A549 (cell line): ENCODE results near the gene RBM15. TPM values are rescaled to one million over a fixed set of nuclear protein-coding genes. Genes with fewer than 3 reads are reported as not detected.
A peak's percentile ranks its signal among the peaks of the same experiment; 100 is the strongest.

Experiments
- ATAC-seq, 2 experiments: fragments of 200-7000 bp in 1 of 2; fragments of >200 bp in 1 of 2; cut with Nextera tagmentation in 1 of 2; cut with Tn5 transposase in 1 of 2; 3 replicates each; pipeline versions ENCODE4 v1.8.0 to v1.9.1; 2018 to 2020; ENCODE audit warnings: mild to moderate bottlenecking in 1 of 2, moderate library complexity in 1 of 2
- CTCF ChIA-PET: fragments of 300-600 bp; sonication (Branson Sonifier 250); formaldehyde crosslinking; extraction: SDS; loops from one replicate; lab custom pipeline; 2021; ENCODE audit warnings: antibody characterized with exemption, inconsistent platforms; lab: Yijun Ruan, JAX
- POLR2A ChIA-PET: fragments of 350-600 bp; formaldehyde crosslinking; extraction: SDS; loops from one replicate; lab custom pipeline; 2021; ENCODE audit warnings: antibody characterized with exemption, inconsistent platforms; lab: Yijun Ruan, JAX
- DNase-seq, 2 experiments: peaks; one replicate each; pipeline versions ENCODE4 v3.0.0 to v3.0.0-alpha.2; 2011 to 2016; ENCODE audit warnings: low read depth in 1 of 2, low spot score in 1 of 2
- FAIRE-seq: peaks from 2 replicates; lab custom pipeline; 2011; peaks lifted over from hg19 to GRCh38; lab: Jason Lieb, UNC
- H3K27ac ChIP-seq, 2 experiments: fragments of >200 bp; sonication (Bioruptor Twin); formaldehyde crosslinking; 3 replicates each; pipeline ENCODE4 v1.5.1; 2016 to 2017
- H3K4me1 ChIP-seq: fragments of >200 bp; sonication (Bioruptor Twin); formaldehyde crosslinking; 3 replicates; pipeline ENCODE4 v1.6.1; 2016
- H3K4me2 ChIP-seq: fragments of >200 bp; sonication (Bioruptor Twin); formaldehyde crosslinking; 3 replicates; pipeline ENCODE4 v1.6.1; 2016
- H3K4me3 ChIP-seq: fragments of >200 bp; sonication (Bioruptor Twin); formaldehyde crosslinking; 3 replicates; pipeline ENCODE4 v1.5.1; 2016
- H3K9me3 ChIP-seq: fragments of >200 bp; sonication (Bioruptor Twin); formaldehyde crosslinking; 3 replicates; pipeline ENCODE4 v1.6.1; 2016
- CBX8 ChIP-seq: fragments of 200-600 bp; sonication (generic); IDR thresholded peaks from 2 replicates; pipeline ENCODE4 v1.6.1; 2016
- EHMT2 ChIP-seq: fragments of 200-600 bp; sonication (generic); IDR thresholded peaks from 2 replicates; pipeline ENCODE4 v1.6.1; 2016; ENCODE audit warnings: antibody characterized with exemption, low read depth, mild to moderate bottlenecking, moderate library complexity
- FOXS1 ChIP-seq: fragments of 250-450 bp; sonication (Bioruptor Pico); IDR thresholded peaks from 2 replicates; pipeline ENCODE4 v1.5.0; 2020; ENCODE audit warnings: mild to moderate bottlenecking, moderate library complexity
- HOXB13 ChIP-seq: fragments of 250-450 bp; sonication (Bioruptor Pico); IDR thresholded peaks from 2 replicates; pipeline ENCODE4 v1.5.0; 2020; ENCODE audit warnings: low read depth, mild to moderate bottlenecking, moderate library complexity
- HOXB5 ChIP-seq: fragments of 250-450 bp; sonication (Bioruptor Pico); IDR thresholded peaks from 2 replicates; pipeline ENCODE4 v1.5.0; 2020; ENCODE audit warnings: mild to moderate bottlenecking, moderate library complexity
- JUN ChIP-seq, 2 experiments: fragments of >200 bp; sonication (Bioruptor Twin); formaldehyde crosslinking; IDR thresholded peaks; 2 replicates in 1 of 2; 3 replicates in 1 of 2; pipeline ENCODE4 v1.6.1; 2016 to 2017
- JUNB ChIP-seq: fragments of >200 bp; sonication (Bioruptor Twin); formaldehyde crosslinking; IDR thresholded peaks from 2 replicates; pipeline ENCODE4 v1.6.1; 2016
- KDM5A ChIP-seq: fragments of 200-600 bp; sonication (generic); IDR thresholded peaks from 2 replicates; pipeline ENCODE4 v1.6.1; 2016; ENCODE audit warnings: antibody characterized with exemption, mild to moderate bottlenecking
- MAFK ChIP-seq: fragments of 450-650 bp; IDR thresholded peaks from 2 replicates; pipeline ENCODE4 v1.6.1; 2014; ENCODE audit not compliant: partially characterized antibody
- NPAS2 ChIP-seq: fragments of 250-450 bp; sonication (Bioruptor Pico); IDR thresholded peaks from 2 replicates; pipeline ENCODE4 v1.8.0; 2022; ENCODE audit warnings: mild to moderate bottlenecking, moderate library complexity, borderline replicate concordance
- POLR2A ChIP-seq: IDR thresholded peaks from 2 replicates; pipeline ENCODE4 v1.6.1; 2012; ENCODE audit warnings: mild to moderate bottlenecking, low read length
- RAD21 ChIP-seq, 2 experiments: fragments of >200 bp in 1 of 2; sonication (Bioruptor Twin) in 1 of 2; formaldehyde crosslinking in 1 of 2; IDR thresholded peaks in 1 of 2; conservative IDR thresholded peaks in 1 of 2; 2 replicates in 1 of 2; 3 replicates in 1 of 2; pipeline ENCODE4 v1.6.1; 2012 to 2018; ENCODE audit warnings: inconsistent platforms in 1 of 2
- RARB ChIP-seq: fragments of 250-450 bp; sonication (Bioruptor Pico); IDR thresholded peaks from 2 replicates; pipeline ENCODE4 v1.8.0; 2021; ENCODE audit warnings: mild to moderate bottlenecking, moderate library complexity
- SMC3 ChIP-seq: fragments of >200 bp; sonication (Bioruptor Twin); formaldehyde crosslinking; IDR thresholded peaks from 3 replicates; pipeline ENCODE4 v1.6.1; 2018; ENCODE audit warnings: inconsistent platforms
- SREBF2 ChIP-seq: fragments of 450-650 bp; IDR thresholded peaks from 2 replicates; pipeline ENCODE4 v1.6.1; 2014; ENCODE audit warnings: mild to moderate bottlenecking, moderate library complexity
- ZC3H11A ChIP-seq: fragments of 450-650 bp; IDR thresholded peaks from 2 replicates; pipeline ENCODE4 v1.6.1; 2014; ENCODE audit warnings: antibody characterized with exemption, mild to moderate bottlenecking
- ZFP36 ChIP-seq: fragments of 450-650 bp; IDR thresholded peaks from 2 replicates; pipeline ENCODE4 v1.6.1; 2014; ENCODE audit warnings: borderline replicate concordance; ENCODE audit not compliant: partially characterized antibody
- ZNF302 ChIP-seq: fragments of 250-450 bp; sonication (Bioruptor Pico); IDR thresholded peaks from 2 replicates; pipeline ENCODE4 v1.9.0; 2021; ENCODE audit warnings: inconsistent platforms, mild to moderate bottlenecking, moderate library complexity
- WGBS: methylation state at CpG from one replicate; pipeline ENCODE4 v1.1.6; 2017; ENCODE audit errors: missing lambda C conversion rate; 5-methylcytosine and 5-hydroxymethylcytosine counted together
- polyA plus RNA-seq, 4 experiments: library from polyadenylated mRNA; depleted of rRNA in 3 of 4; stranded (reverse); fragments of >200 nt; fragmentation: RNase III in 1 of 4; extraction: RNeasy Plus Mini Kit Qiagen cat#74134 plus additional on column Dnase treatment in 1 of 4; gene quantifications; 2 replicates in 3 of 4; 3 replicates in 1 of 4; pipeline ENCODE4 v1.2.3, GENCODE V29; 2011 to 2017
- TF ChIP-seq, protein P1 (sequence below): fragments of >200 bp; sonication (Bioruptor Twin); formaldehyde crosslinking; IDR thresholded peaks from 2 replicates; pipeline ENCODE4 v1.6.1; 2016
- TF ChIP-seq, protein P2 (sequence below): fragments of 250-450 bp; sonication (Bioruptor Pico); IDR thresholded peaks from 2 replicates; pipeline ENCODE4 v1.5.0; 2021; ENCODE audit warnings: mild to moderate bottlenecking, moderate library complexity, borderline replicate concordance
- TF ChIP-seq, protein P3 (sequence below): fragments of 150-350 bp; IDR thresholded peaks from 2 replicates; pipeline ENCODE4 v1.6.1; 2014; ENCODE audit warnings: low read depth, mild to moderate bottlenecking, low read length
- TF ChIP-seq, protein P4 (sequence below): fragments of 450-650 bp; IDR thresholded peaks from 2 replicates; pipeline ENCODE4 v1.6.1; 2014; ENCODE audit warnings: antibody characterized with exemption
- TF ChIP-seq, protein P5 (sequence below): fragments of >200 bp; sonication (Bioruptor Twin); formaldehyde crosslinking; IDR thresholded peaks from 3 replicates; pipeline ENCODE4 v1.5.1; 2016
- TF ChIP-seq, protein P6 (sequence below): IDR thresholded peaks from 2 replicates; pipeline ENCODE4 v1.6.1; 2012; ENCODE audit warnings: low read depth, borderline replicate concordance

The RBM15 gene
- polyA plus RNA-seq, 2 of the 4 experiments (the other 2 are of a cell fraction) = 8.7 to 14.0 TPM

DNA sequence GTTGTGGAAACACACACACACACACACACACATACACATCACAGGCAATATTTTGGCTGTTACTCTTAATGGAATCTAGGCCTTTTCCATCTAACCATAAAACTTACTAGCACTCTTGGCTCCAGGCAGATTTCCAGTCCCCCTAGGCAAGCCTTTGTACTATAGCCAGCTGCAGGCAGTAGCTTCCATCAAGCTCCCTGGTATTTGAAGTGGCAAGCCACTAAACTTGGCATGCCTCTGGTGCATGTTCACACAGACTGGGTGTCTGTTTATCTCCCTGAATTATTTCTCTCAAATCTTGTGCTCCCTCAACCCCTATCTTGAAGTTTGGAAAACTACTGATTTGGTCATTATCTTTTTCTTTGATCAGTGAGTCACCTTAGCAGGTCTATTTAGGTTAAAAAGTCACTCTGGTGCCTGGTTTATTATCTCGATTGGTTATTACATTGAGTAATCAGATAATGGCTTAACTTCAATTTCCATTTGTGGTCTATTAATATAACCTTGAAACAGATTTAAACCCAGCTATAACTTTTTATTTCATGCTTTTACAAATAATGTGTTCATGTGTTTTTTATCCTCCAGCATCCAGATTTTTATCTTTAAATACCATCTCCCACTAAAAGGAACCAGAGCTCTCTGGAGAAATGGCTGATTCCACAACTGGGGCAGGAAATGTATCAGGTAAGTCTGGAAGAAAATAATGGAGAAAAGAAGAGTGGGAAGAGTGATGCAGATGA is 2.7 kb upstream of the RBM15 start (continued):
- TF ChIP-seq RAD21 (conservative IDR thresholded peaks at IDR 0.05 in 1 of 2, IDR thresholded peaks at IDR 0.05 in 1 of 2) = no peak
- TF ChIP-seq CBX8 = no peak
- no peak for TF ChIP-seq JUN (IDR thresholded peaks at IDR 0.05)
- TF ChIP-seq, all 56 proteins: peak for 0

DNA sequence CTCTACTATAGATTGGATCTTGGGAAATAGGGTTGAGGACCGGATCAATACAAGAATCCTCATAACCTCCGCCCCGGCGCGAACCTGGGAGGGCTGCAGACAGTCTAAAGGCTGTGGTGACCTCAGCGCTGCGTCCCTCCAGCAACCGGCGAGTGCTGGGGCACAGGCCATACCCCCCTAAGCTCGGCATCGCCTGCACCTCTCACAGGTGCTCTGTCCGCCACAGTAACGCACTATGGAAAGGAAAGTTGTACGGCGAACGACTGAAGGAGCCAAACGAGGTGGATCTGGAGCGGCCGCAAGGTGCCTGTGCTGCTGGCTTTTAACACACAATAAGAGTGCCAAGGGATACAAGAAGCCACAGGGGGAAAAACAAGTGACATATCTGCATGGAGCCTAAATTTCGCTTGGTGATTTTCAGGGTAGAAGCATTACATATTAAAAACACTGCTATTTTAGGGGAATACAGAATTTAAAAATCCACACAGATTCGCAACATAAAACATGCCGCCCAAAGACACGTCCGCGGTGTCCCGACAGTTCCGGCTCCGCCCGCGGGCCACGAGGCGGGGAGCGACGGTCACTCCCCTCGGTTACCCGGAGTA is 1.4 kb upstream of the RBM15 start:
- H3K4me3 ChIP-seq = peak overlapping the region; percentile 91
- TF ChIP-seq FOXS1 (CRISPR knock-in tag) (no peak), POLR2A (0 out of 2 replicates have a peak, but pooled peaks have one; percentile 20), SMC3 (no peak)
- POLR2A ChIA-PET = interaction anchor here (0.7 to 3.2 kb wide), 10 partner anchors 14 to 303 kb away, joined by 3 to 37 read pairs (median 4); partner anchors contain the start of genes KCNC4, LAMTOR5, SLC16A4 and STRIP1
- peaks cover 57% of the 10 kb centered on the region for H3K4me1 ChIP-seq
- no peaks in the 10 kb centered on the region for H3K9me3 ChIP-seq
- CTCF ChIA-PET = interaction anchor here (0.8 to 5.5 kb wide), 21 partner anchors 9 to 284 kb away, joined by 3 to 36 read pairs (median 9); no protein-coding TSS in a partner anchor
- peak overlapping the region; percentile 91 to 99 for H3K27ac ChIP-seq
- peak; percentile 21 to 42 for DNase-seq
- peak overlapping the region; percentile 87 for H3K4me2 ChIP-seq
- FAIRE-seq = no peak
- WGBS = 3% methylated on average over 27 of the region's 36 CpGs
- peak; percentile 6 to 8; a peak in 4 of 6 replicates for ATAC-seq

DNA sequence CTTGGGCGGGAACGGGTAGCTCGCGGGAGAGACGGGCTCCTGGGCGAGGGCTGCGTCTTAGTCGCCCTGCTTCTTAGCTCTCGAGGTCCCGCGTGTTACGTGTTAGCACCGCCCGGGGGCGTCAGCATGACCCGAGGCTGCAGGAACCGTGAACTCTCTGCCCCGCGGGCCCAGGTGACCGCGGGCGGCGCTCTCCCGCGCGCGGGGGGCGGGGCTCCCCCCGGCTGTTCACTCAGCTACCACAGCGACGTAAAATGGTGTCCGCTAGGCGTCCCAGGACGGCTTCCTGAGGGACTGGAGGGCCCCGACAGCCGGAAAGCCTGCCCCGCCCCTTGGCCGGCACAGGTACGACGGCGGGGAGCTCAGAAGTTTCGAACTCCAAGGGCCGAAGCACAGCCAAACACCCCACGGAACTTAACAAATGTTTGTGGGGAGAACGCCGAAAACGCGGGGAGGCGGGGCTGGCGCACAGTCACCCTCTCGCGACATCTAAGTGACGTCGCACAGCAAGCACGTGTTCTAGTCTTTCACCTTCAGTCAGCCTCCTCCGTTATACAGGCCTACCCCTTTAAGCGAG is 780 bp upstream of the RBM15 start:
- ATAC-seq (peak; percentile 84 to 86), DNase-seq (peak in 1 of 2 experiments; percentile 84), FAIRE-seq (no peak)
- peaks cover 58% of the 10 kb centered on the region for H3K4me1 ChIP-seq
- no peaks in the 10 kb centered on the region for H3K9me3 ChIP-seq
- H3K27ac ChIP-seq = peak overlapping the region; percentile 91 to 99
- CTCF ChIA-PET = interaction anchor here (0.7 to 5.5 kb wide), 31 partner anchors 9 to 287 kb away, joined by 3 to 36 read pairs (median 5); no protein-coding TSS in a partner anchor
- H3K4me2 ChIP-seq = peak overlapping the region; percentile 87
- H3K4me3 ChIP-seq = peak overlapping the region; percentile 91
- whole genome bisulfite sequencing = 2% methylated on average over 13 of the region's 57 CpGs
- POLR2A ChIA-PET = interaction anchor here (0.6 to 3.2 kb wide), 22 partner anchors 10 to 626 kb away, joined by 3 to 37 read pairs (median 4); partner anchors contain the start of genes KCNC4, LAMTOR5, LRIF1 and SLC16A4
- TF ChIP-seq ZFP36 = no peak
- no peak for TF ChIP-seq EHMT2
- no peak for TF ChIP-seq RARB
- peak; percentile 19; the same call in 1 of the 3 replicates for TF ChIP-seq SMC3
- no peak for TF ChIP-seq ZNF302
- TF ChIP-seq, protein P1, sequence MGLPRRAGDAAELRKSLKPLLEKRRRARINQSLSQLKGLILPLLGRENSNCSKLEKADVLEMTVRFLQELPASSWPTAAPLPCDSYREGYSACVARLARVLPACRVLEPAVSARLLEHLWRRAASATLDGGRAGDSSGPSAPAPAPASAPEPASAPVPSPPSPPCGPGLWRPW = no peak
- no peak for TF ChIP-seq SREBF2
- TF ChIP-seq KDM5A = no peak
- TF ChIP-seq, protein P2, sequence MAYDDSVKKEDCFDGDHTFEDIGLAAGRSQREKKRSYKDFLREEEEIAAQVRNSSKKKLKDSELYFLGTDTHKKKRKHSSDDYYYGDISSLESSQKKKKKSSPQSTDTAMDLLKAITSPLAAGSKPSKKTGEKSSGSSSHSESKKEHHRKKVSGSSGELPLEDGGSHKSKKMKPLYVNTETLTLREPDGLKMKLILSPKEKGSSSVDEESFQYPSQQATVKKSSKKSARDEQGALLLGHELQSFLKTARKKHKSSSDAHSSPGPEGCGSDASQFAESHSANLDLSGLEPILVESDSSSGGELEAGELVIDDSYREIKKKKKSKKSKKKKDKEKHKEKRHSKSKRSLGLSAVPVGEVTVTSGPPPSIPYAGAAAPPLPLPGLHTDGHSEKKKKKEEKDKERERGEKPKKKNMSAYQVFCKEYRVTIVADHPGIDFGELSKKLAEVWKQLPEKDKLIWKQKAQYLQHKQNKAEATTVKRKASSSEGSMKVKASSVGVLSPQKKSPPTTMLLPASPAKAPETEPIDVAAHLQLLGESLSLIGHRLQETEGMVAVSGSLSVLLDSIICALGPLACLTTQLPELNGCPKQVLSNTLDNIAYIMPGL (CRISPR knock-in tag) = peak; percentile 40; the same call in 1 of the 2 replicates
- TF ChIP-seq RAD21 (conservative IDR thresholded peaks at IDR 0.05 in 1 of 2, IDR thresholded peaks at IDR 0.05 in 1 of 2) = 0 out of 5 replicates have a peak, but pooled peaks of 1 of the 2 experiments have one; percentile 25
- TF ChIP-seq, protein P3, sequence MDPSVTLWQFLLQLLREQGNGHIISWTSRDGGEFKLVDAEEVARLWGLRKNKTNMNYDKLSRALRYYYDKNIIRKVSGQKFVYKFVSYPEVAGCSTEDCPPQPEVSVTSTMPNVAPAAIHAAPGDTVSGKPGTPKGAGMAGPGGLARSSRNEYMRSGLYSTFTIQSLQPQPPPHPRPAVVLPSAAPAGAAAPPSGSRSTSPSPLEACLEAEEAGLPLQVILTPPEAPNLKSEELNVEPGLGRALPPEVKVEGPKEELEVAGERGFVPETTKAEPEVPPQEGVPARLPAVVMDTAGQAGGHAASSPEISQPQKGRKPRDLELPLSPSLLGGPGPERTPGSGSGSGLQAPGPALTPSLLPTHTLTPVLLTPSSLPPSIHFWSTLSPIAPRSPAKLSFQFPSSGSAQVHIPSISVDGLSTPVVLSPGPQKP = no peak
- no peak for TF ChIP-seq JUNB
- TF ChIP-seq, protein P4, sequence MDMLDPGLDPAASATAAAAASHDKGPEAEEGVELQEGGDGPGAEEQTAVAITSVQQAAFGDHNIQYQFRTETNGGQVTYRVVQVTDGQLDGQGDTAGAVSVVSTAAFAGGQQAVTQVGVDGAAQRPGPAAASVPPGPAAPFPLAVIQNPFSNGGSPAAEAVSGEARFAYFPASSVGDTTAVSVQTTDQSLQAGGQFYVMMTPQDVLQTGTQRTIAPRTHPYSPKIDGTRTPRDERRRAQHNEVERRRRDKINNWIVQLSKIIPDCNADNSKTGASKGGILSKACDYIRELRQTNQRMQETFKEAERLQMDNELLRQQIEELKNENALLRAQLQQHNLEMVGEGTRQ = no peak
- TF ChIP-seq, protein P5, sequence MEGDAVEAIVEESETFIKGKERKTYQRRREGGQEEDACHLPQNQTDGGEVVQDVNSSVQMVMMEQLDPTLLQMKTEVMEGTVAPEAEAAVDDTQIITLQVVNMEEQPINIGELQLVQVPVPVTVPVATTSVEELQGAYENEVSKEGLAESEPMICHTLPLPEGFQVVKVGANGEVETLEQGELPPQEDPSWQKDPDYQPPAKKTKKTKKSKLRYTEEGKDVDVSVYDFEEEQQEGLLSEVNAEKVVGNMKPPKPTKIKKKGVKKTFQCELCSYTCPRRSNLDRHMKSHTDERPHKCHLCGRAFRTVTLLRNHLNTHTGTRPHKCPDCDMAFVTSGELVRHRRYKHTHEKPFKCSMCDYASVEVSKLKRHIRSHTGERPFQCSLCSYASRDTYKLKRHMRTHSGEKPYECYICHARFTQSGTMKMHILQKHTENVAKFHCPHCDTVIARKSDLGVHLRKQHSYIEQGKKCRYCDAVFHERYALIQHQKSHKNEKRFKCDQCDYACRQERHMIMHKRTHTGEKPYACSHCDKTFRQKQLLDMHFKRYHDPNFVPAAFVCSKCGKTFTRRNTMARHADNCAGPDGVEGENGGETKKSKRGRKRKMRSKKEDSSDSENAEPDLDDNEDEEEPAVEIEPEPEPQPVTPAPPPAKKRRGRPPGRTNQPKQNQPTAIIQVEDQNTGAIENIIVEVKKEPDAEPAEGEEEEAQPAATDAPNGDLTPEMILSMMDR = peak; percentile 34; the same call in 2 of the 3 replicates
- TF ChIP-seq, protein P6, sequence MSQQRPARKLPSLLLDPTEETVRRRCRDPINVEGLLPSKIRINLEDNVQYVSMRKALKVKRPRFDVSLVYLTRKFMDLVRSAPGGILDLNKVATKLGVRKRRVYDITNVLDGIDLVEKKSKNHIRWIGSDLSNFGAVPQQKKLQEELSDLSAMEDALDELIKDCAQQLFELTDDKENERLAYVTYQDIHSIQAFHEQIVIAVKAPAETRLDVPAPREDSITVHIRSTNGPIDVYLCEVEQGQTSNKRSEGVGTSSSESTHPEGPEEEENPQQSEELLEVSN = peak; percentile 84
- TF ChIP-seq MAFK = no peak
- TF ChIP-seq FOXS1 (CRISPR knock-in tag) = no peak
- TF ChIP-seq HOXB13 (CRISPR knock-in tag) = no peak
- TF ChIP-seq HOXB5 (CRISPR knock-in tag) = peak; percentile 41; the same call in 1 of the 2 replicates
- TF ChIP-seq ZC3H11A = no peak
- TF ChIP-seq NPAS2 (CRISPR knock-in tag) = no peak
